ENCODE results near the gene GALNT9. TPM values are rescaled to one million over a fixed set of nuclear protein-coding genes. Genes with fewer than 3 reads are reported as not detected.

GALNT9 gene
- total and polyA plus RNA-seq, 10 donors: 0.20 to 2.4 (median 0.84) TPM

- 84 to 95% (median 87%) methylated on average over 5 of the region's 5 CpGs for WGBS, 5 donors
- Histone ChIP-seq H3K36me3 (no peaks in the 10 kb centered on the region), H3K4me3 (no peak overlapping the region), H3K9me3 (no peaks in the 10 kb centered on the region), H3K27ac (no peak overlapping the region), H3K4me1 (peaks cover 3 to 29% (median 18%) of the 10 kb centered on the region in 6 donors), H3K27me3 (replicated peaks in 1 of 7) (peaks cover 0 to 99% (median 59%) of the 10 kb centered on the region in 7 donors)
- TF ChIP-seq POLR2A (IDR thresholded peaks at IDR 0.05) (no peak), POLR2AphosphoS5 (IDR thresholded peaks at IDR 0.05) (no peak)
- TF ChIP-seq, protein P1, sequence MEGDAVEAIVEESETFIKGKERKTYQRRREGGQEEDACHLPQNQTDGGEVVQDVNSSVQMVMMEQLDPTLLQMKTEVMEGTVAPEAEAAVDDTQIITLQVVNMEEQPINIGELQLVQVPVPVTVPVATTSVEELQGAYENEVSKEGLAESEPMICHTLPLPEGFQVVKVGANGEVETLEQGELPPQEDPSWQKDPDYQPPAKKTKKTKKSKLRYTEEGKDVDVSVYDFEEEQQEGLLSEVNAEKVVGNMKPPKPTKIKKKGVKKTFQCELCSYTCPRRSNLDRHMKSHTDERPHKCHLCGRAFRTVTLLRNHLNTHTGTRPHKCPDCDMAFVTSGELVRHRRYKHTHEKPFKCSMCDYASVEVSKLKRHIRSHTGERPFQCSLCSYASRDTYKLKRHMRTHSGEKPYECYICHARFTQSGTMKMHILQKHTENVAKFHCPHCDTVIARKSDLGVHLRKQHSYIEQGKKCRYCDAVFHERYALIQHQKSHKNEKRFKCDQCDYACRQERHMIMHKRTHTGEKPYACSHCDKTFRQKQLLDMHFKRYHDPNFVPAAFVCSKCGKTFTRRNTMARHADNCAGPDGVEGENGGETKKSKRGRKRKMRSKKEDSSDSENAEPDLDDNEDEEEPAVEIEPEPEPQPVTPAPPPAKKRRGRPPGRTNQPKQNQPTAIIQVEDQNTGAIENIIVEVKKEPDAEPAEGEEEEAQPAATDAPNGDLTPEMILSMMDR (IDR thresholded peaks at IDR 0.05 in 8 of 11, conservative IDR thresholded peaks at IDR 0.05 in 3 of 11): no peak
- DNase-seq: no peak
- intact Hi-C loops (cut with DNase I; ENCODE audit: low total_unique reads): no loop called here
Observed at GRCh38 chr12:132330549-132330881, 1.1 kb upstream of the GALNT9 start.

- Histone ChIP-seq H3K9me3 (no peaks in the 10 kb centered on the region), H3K36me3 (no peaks in the 10 kb centered on the region), H3K27me3 (replicated peaks in 1 of 7) (peaks cover 0 to 99% (median 65%) of the 10 kb centered on the region in 7 donors), H3K27ac (no peak overlapping the region), H3K4me1 (peaks cover 3 to 29% (median 18%) of the 10 kb centered on the region in 6 donors), H3K4me3 (no peak overlapping the region)
- intact Hi-C loops (cut with DNase I; ENCODE audit: low total_unique reads): no loop called here
- 11 to 63% (median 15%) methylated on average over 2 to 49 of the region's 49 CpGs for WGBS, 5 donors
- TF ChIP-seq POLR2AphosphoS5 (IDR thresholded peaks at IDR 0.05) (no peak), POLR2A (IDR thresholded peaks at IDR 0.05) (no peak)
- TF ChIP-seq, protein P1 (IDR thresholded peaks at IDR 0.05 in 8 of 11, conservative IDR thresholded peaks at IDR 0.05 in 3 of 11): no peak
- no peak for DNase-seq
Observed at GRCh38 chr12:132329720-132330548, 545 bp upstream of the GALNT9 start.

DNA sequence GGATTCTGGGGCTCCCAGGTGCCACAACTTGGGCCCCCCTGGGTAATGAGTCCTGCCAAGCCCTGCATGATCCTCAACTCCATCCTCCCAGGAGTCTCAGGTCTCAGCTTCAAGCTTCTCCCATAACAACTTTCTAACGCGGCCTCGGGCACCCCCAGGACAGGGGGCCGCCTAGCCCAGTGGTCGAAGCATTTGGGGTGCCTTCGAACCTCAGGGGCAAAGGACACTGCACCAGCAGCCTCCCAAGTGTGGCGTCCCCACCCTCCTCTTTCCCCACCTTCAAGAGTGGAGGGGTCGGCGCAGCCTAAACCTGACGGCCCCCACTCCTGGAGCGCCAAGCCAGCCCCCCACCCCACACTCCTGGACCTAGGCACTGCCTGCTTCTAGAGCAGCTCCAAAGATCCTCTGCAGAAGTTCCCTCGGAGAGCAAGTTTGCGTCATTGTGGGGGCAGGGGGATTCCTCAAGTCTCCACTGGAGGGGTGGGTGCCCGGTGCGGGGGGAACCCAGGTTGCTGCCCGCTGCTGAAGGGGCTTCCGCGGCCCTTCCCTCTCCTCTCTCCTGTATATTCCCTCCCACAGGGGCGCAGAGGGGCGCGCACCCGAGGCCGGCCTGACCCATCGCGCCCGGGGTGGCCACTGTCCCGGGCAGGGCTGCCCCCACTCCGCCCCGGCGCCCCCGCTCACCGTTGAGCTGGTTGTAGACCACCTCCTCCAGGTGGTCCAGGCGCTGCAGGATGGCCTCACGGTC is 933 bp downstream of the GALNT9 start:
- no peak for DNase-seq
- Histone ChIP-seq H3K36me3 (no peaks in the 10 kb centered on the region), H3K27me3 (replicated peaks in 1 of 7) (peaks cover 0 to 100% (median 79%) of the 10 kb centered on the region in 7 donors), H3K4me3 (no peak overlapping the region), H3K27ac (no peak overlapping the region), H3K9me3 (no peaks in the 10 kb centered on the region), H3K4me1 (peaks cover 3 to 37% (median 20%) of the 10 kb centered on the region in 6 donors)
- no peak for TF ChIP-seq POLR2AphosphoS5 (IDR thresholded peaks at IDR 0.05)
- TF ChIP-seq POLR2A (IDR thresholded peaks at IDR 0.05): no peak
- TF ChIP-seq, protein P1 (IDR thresholded peaks at IDR 0.05 in 8 of 11, conservative IDR thresholded peaks at IDR 0.05 in 3 of 11): no peak
- intact Hi-C loops (cut with DNase I; ENCODE audit: low total_unique reads): no loop called here
- WGBS, 5 donors: 53 to 69% (median 59%) methylated on average over 20 to 34 of the region's 34 CpGs
